HG03521 (cell line): ENCODE results near the gene NSUN3.
A peak's percentile ranks its signal among the peaks of the same experiment; 100 is the strongest.
"Not testable (repeated sequence)": the region's sequence is repeated elsewhere in the genome, so short reads cannot be mapped to it uniquely, and the experiment has no call there.

Source experiments
- ATAC-seq: cut with Tn5 transposase; IDR thresholded peaks from one replicate; pipeline ENCODE4 v1.9.1; 2021; ENCODE audit warnings: mild to moderate bottlenecking, moderate library complexity; ENCODE audit not compliant: unreplicated experiment

Gene NSUN3

DNA sequence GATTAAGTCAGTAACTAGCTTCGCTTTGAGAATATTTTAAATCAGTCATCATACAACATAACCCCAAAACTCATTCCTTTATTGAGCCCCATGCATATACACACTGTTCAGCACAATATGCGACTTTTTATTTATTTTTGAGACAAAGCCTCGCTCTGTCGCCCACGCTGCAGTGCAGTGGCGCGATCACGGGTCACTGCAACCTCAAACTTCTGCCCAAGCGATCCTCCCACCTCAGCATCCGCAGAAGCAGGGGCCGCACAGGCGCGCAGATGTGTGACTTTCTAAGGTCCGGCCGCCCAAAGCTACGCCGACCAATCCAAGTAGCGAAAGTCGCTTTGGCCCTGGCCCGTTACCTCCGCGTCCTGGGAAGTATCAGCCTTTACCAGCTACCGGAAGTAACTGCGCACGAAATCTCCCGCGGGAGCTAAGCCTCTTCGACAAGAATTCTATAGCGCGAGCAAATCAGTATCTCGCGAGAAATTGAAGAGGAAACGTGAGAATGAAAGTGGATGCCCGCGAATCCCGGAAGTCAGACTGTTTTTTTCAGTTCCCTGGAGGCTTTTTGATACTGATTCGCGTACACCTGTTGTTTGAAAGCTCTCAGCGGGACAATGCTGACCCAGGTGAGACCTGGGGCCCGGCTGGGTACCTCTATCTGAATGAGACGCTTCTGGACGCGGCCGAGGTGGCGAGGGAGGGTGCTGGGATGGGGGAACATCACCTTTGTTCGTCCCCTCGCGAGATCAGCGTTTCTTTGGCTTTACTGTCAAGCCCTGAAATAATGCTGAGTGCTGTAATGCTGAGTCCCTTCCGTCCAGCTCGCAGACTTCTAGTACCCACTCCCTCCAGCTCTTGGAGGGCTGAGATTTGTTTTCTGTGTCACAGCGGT lies at the start of gene NSUN3, which contains the start of gene DHFR2:
Gene NSUN3, plus strand, starts transcription at position 549 of the 892 bp plus-strand sequence. Its CDS starts 66 bp downstream, at position 615.
Gene DHFR2, minus strand, starts transcription at position 404 of the 892 bp plus-strand sequence. CDS start 1,405 bp downstream, outside the sequence.
- ATAC-seq = peak; percentile 87

DNA sequence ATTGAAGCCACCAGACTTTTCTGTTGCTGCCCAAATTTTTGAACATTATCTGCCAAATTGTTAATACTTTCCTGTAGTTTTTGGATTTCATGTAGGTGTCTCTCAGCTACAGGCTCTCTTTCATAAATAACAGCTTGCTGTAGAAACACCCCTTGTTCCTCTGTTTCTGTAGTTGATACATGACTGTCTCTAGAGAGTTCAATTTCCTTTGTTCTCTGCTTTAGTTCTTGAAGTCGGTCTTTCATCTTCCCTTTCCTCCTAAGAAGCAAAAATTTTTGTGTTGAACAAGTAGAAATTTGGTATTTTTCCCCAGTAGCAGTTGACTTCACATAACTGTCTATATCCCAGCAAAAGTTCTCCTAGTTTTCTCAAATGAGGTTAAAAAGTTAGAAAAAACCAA lies 47.8 kb upstream of the NSUN3 start:
- ATAC-seq = no peak

DNA sequence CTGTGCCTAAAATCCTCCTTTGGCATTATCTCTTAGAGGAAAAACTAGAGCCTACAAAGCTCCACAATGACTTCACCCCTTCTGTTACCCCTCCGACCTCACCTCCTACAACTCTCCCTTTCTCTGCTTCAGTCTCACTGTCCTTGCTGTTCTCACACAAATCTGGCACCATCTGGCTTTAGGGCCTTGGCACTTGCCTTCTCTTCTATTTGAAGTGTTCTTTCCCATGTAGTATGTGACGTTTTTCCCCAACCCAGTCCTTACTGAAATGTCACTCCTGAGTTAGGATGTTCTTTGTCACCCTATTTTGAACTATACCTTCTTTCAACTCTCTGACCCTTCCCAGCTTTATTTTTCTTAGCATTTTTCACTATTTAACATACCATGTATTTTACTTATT lies 43.2 kb upstream of the NSUN3 start:
- ATAC-seq = no peak

DNA sequence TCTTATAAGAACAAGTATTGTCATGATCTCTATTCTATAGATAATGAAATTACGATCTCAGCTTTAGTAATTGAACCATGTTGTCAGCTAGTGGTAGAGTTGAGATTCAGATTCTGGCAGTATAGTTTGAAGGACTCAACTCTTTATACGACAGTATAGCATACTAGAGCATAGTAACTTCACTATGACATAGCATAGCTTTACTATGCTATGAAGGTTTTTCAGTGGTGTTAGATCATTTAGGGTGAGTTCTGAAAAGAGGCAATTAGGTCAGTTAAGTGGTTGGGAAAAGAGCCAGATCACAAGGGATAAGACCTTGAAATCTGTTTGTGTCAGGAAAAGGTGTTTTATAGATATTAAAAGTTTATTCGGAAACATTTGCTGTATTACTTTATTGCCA lies 42.6 kb upstream of the NSUN3 start:
- ATAC-seq = no peak

DNA sequence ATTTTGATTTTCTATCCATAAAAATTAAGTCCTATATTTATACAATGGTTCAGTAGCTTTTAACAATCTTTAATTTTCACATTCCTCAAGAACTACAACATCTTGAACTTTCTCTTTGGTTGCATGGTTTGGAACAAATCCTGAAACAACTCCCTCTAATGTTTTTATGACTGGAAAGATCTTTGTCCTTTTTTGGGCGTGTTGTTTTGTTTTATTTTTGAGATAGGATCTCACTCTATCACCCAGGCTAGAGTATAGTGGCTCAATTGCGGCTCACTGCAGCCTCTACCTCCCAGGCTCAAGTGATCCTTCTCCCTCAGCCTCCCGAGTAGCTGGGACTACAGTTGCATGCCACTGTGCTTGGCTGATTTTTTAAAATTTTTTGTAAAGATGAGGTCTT lies 38.5 kb upstream of the NSUN3 start:
- ATAC-seq = no peak

DNA sequence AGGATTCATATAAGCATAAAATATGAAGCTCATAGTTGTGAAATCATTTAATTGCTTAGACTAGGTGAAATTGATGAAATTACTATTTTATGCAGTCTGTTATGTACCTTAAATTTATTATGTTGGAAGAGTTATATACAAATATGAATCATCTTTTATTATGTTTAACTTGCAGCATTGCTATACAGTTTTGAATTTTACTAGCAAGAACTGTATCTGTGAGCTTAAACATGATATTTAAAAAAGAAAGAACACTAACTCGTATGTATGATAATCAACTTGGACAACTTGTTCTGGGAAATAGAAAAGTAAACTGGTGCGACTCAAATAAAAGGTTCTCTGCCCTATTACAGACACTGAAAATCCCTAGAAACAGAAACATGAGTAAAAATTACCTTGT lies 36.2 kb upstream of the NSUN3 start:
- no peak for ATAC-seq

DNA sequence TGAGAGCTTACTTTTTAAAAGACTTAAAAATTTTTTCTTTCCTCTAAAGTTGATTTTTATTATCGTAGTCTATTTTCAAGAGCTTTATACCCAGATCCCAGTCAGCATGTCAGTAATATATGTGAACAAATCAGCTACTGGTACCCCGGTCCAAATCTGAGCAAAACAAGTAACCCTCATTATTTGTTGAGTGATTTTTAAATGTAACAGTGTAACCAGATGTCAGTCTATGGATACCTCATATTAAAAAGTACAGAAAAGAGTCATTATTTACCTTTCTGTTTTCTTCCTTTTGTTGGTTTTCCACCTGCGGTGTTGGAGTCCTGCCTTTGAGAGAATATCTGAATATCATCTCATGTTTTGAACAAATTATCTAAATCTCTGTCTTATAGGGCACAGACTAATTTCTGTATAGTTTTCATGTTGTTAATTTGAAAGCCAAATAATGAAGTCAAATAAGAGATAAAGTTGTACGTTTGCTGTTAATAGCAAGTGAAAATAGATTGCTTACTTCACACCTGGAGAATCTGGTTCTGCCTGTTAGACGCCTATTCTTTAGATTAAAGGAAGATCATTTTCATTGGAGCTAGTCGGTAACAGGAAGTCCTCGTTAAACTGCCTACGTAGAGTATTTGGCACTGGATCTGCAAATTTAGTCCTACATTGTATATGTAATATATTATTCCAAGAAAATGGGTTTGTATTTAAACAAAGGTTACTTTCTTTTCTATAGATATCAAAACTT lies 34.6 kb upstream of the NSUN3 start, which contains the start of gene STX19:
Gene STX19, minus strand, starts transcription at position 505 of the 745 bp plus-strand sequence. CDS start 13,328 bp downstream, outside the sequence.
- ATAC-seq = no peak

DNA sequence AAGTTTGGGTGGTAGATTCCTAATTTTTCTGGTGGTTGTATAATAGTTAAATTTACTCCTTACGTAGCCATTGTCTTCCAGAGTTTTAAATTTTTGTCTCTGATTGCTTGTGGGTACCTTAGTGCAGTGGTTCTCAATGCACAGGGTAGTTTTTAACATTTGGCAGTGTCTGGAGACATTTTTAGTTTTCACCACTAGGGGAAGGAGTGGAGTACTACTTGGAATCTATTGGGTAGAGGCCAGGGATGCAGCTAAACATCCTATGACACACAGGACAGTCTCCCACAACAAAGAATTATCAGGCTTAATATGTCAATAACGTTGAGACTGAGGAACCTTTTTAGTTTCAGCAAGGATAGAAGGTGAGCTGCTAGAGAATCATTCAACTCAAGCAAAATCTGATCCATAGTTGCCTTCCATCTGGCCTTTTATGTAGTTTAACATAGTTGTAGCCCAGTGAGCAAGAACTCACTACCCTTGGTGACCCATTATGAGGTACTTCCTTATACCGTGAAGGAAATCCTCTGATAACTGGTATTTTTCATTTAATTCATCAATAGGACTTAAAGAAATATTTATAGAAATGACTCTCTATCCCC lies 25.9 kb upstream of the NSUN3 start:
- peak; percentile 74 for ATAC-seq

DNA sequence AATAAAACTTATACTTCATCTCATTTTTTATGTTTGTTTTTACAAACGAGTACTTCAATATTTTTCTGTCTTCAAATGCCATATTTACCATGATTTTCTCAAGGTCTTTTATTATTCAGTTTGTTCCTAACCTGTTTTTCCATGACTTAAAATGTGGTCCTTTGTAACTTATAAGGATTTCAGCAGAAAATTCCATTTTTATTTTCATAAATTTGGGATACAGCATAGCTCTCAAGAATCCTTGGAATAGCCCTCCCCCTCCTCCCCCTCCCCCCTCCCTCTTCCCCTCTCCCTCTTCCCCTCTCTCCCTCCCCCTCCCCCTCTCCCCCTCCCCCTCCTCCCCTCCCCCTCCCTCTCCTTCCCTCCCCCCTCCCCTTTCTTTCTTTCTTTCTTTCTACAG lies 19.6 kb upstream of the NSUN3 start:
- ATAC-seq = no peak

DNA sequence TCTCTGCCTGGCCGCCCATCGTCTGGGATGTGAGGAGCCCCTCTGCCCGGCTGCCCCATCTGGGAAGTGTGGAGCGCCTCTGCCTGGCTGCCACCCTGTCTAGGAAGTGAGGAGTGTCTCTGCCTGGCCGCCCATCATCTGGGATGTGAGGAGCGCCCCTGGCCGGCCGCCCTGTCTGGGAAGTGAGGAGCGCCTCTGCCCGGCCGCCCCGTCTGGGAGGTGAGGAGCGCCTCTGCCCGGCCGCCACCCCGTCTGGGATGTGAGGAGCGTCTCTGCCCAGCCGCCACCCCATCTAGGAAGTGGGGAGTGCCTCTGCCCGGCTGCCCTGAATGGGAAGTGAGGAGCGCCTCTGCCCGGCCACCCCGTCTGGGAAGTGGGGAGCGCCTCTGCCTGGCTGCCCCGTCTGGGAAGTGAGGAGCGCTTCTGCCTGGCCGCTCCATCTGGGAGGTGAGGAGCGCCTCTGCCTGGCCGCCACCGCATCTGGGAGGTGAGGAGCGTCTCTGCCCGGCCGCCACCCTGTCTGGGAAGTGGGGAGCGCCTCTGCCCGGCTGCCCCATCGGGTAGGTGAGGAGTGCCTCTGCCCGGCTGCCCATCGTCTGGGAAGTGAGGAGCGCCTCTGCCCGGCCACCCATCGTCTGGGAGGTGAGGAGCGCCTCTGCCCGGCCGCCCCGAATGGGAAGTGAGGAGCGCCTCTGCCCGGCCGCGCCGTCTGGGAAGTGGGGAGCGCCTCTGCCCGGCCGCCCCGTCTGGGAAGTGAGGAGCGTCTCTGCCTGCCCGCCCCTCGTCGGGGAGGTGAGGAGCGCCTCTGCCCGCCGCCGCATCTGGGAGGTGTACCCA lies 18.5 kb upstream of the NSUN3 start:
- ATAC-seq = not testable (repeated sequence)

DNA sequence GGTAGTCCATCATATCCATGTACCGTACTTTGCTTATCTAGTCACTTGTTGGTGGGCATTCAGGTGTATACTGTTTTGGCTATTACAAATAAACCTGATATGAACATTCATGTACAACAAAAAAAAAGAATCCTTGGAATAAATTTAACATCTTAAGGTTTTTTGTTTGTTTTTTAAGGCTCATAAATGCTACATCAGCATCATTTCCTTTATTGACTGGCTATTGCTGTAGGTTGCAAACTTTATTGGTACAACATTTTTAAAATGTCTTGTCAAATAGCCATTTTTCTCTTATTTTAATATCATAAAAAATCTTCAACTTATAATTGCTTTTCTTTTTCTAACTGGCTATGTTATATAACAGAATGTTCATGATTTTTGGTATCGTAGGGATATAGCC lies 16.3 kb upstream of the NSUN3 start:
- ATAC-seq = no peak

DNA sequence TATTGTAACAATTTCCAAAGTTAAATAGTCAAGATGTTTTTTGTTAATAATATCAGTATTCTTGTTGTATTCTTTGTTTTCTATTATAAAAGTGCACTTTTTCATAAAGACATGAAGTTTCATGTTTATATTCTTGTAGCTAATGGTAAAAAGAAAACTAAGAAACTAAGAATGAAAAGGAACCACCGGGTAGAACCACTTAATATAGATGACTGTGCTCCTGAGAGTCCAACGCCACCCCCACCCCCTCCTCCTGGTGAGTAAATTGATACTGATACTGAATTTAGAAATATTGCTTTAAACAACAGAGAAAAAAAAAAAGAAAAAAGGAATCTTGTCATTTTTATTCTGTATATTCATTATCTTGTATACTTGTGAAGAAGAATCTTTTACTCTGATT lies 13.6 kb upstream of the NSUN3 start:
- no peak for ATAC-seq

DNA sequence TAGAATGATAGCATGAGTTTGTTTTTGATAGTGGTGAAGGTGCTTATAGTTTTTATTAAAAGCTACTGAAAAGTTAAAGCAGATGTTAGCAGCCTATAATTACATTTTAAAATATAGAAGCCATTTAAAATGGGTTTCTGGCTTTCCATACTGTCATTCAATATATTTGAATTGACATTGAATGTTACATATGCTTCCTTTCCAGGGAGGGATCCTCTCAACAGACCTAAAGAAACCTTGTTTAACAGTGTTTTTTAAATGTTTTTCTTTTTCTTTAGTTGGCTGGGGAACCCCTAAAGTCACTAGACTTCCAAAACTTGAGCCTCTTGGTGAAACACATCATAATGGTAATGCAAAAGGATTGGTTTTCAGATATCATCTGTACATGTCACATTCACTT lies 12.3 kb upstream of the NSUN3 start:
- ATAC-seq = no peak

DNA sequence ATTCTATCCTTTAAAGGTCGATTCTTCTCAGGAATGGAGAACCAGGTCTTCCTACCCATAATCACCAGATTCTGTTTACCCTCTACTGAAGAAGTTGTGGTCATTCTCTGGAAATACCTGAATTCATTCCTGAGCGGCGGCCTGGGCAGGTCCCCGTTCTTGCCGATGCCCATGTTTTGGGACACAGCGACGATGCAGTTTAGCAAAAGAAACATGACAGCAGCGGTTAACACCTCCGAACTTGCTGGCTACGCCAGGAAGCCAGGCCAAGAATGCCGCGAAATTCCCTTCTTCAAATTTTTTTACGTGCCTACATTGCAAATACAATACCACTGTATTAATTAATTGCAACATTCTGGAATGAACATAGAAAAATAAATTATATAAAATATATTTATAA lies 1.6 kb upstream of the NSUN3 start:
- ATAC-seq = no peak

DNA sequence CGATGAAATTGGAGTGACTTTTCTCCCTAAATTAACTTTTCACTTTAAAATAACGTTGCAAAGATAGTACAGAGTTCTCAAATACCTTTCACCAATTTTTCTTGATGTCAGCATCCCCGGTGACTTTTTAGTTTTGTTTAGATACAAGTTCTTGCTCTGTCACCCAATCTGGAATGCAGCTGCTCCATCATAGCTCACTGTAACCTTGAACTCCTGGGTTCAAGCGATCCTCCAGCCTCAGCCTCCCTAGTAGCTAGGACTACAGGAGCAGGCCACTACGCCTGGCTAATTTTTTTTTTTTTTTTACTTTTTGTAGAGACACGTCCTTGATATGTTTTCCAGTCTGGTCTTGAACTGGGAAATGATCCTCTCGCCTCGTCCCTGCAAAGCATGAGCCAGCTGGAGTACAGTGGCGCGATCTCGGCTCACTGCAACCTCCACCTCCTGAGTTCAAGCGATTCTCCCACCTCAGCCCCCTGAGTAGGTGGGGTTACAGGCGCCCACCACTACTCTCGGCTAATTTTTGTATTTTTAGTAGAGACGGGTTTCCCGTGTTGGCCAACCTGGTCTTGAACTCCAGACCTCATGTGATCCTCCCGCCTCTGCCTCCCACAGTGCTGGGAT lies 747 bp downstream of the NSUN3 start:
- no peak for ATAC-seq

DNA sequence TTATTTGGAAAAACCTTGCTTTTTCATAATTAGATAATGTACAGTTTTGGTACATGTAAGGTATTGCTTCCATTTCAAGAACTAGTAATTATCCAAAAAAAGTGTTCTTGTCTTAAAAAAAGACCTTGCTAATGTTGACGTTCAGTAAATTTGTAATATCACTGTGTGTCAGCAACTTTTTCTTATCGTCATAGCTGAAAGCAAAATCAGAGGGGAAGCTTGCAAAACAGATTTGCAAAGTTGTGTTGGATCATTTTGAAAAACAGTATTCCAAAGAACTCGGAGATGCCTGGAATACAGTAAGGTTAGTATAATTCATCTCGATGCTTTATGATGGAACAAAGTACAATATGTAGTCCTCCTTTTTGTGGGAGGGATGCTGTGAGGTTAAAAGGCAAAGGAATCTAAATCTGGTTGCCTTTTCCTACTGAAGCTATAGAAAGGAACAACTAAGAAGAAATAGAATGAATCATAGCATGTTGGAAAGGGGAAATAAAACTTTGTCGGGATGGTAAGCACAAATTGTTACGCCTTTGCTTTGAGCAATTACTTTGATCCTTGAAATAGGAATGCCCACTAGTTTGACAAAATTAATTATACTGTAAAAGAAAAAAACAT lies 1.5 kb downstream of the NSUN3 start:
- ATAC-seq = no peak

DNA sequence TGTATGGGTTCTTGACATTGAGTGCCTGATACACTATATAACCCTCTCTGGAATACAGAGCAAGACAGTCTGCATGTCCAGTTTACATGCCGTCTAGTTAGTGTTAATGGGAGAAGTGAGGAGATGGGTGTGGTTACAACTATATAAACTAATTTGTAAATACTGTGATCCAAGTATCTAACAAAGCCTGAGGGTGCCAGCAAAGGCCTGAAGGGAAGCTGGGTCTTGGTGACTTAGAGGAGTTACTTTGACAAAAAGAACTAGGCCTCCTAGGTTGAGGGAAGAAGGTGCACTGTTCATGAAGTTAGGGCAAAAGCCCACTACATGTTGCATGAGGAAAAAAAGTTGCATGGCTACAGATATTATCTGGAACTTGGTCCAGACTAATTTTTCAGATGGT lies 2.3 kb downstream of the NSUN3 start:
- ATAC-seq = no peak

DNA sequence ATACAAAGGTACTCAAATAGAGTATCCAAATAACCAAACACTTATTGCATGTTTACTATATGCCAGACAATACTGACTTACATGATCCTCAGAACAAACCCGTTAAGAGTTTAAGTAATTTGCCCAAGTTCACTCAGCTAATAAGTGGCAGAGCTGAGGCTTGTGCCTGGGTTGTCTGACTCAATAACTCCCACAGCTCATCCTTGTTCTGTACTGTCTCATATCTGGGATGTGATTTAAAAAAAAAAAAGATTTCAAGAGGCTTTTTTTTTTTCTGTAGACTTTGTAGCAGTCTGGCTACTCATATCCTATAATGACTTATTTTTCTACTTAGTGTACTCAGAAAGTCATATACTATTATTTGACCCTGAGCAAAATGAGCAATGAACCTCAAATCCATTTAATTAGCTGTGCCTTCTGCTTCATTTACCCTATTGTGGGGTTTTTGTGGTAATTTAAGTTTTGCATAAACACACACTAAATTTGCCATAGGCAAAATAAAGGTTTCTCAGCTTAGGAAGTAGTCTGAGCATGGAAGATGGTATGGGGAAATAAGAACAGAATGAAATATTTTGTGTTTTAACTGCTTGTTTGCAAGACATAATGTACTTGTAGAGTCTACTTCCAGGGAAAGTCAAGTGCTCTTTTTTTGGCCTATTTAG lies 3.1 kb downstream of the NSUN3 start:
- ATAC-seq = no peak
